ENCODE results near the gene TNIK.

The TNIK gene

GRCh38 chr3:171186817-171187500, 273.2 kb downstream of the TNIK start:
- no peak for DNase-seq (ENCODE audit: low spot score)

- DNase-seq (ENCODE audit: low spot score), result no peak
Measured at GRCh38 chr3:171186383-171186782, 273.8 kb downstream of the TNIK start.

- DNase-seq (ENCODE audit: low spot score), result no peak
Measured at GRCh38 chr3:171185959-171186358, 274.2 kb downstream of the TNIK start.

- no peak for DNase-seq (ENCODE audit: low spot score)
Measured at GRCh38 chr3:171184372-171184771, 275.8 kb downstream of the TNIK start.

- DNase-seq (ENCODE audit: low spot score), result no peak
Measured at GRCh38 chr3:171183042-171183441, 277.2 kb downstream of the TNIK start.

- no peak for DNase-seq (ENCODE audit: low spot score)
Measured at GRCh38 chr3:171181907-171182690, 278.1 kb downstream of the TNIK start.

GRCh38 chr3:171178714-171179113, 281.5 kb downstream of the TNIK start:
- DNase-seq (ENCODE audit: low spot score), result no peak

- no peak for DNase-seq (ENCODE audit: low spot score)
Measured at GRCh38 chr3:171177553-171177952, 282.7 kb downstream of the TNIK start.

- DNase-seq (ENCODE audit: low spot score), result no peak
Measured at GRCh38 chr3:171177056-171177455, 283.1 kb downstream of the TNIK start.

- DNase-seq (ENCODE audit: low spot score), result no peak
Measured at GRCh38 chr3:171176244-171176933, 283.8 kb downstream of the TNIK start.

GRCh38 chr3:171175741-171176234, 284.4 kb downstream of the TNIK start:
- DNase-seq (ENCODE audit: low spot score), result no peak

- DNase-seq (ENCODE audit: low spot score), result no peak
Measured at GRCh38 chr3:171173736-171174135, 286.5 kb downstream of the TNIK start.

- no peak for DNase-seq (ENCODE audit: low spot score)
Measured at GRCh38 chr3:171172070-171172469, 288.1 kb downstream of the TNIK start.

GRCh38 chr3:171169866-171170265, 290.3 kb downstream of the TNIK start:
- DNase-seq (ENCODE audit: low spot score), result no peak

- no peak for DNase-seq (ENCODE audit: low spot score)
Measured at GRCh38 chr3:171169443-171169842, 290.8 kb downstream of the TNIK start.

- DNase-seq (ENCODE audit: low spot score), result no peak
Measured at GRCh38 chr3:171168551-171168950, 291.7 kb downstream of the TNIK start.

- DNase-seq (ENCODE audit: low spot score), result no peak
Measured at GRCh38 chr3:171168086-171168485, 292.1 kb downstream of the TNIK start.

GRCh38 chr3:171165983-171166382, 294.2 kb downstream of the TNIK start:
- DNase-seq (ENCODE audit: low spot score), result peak; percentile 5

- DNase-seq (ENCODE audit: low spot score), result no peak
Measured at GRCh38 chr3:171165499-171165921, 294.7 kb downstream of the TNIK start.

- DNase-seq (ENCODE audit: low spot score), result no peak
Measured at GRCh38 chr3:171164067-171164465, 296.1 kb downstream of the TNIK start.

- peak; percentile 55 for DNase-seq (ENCODE audit: low spot score)
Measured at GRCh38 chr3:171163101-171164066, 296.8 kb downstream of the TNIK start.

- no peak for DNase-seq (ENCODE audit: low spot score)
Measured at GRCh38 chr3:171160325-171160724, 299.9 kb downstream of the TNIK start.
